CD4-positive, alpha-beta T cell treated with Interferon alpha-2 for 1 hour (primary cell): ENCODE data around the gene NAV2.
"Not testable (repeated sequence)": the region's sequence is repeated elsewhere in the genome, so short reads cannot be mapped to it uniquely, and the experiment has no call there.

Experiments used
- DNase-seq, 2 donors: peaks; one replicate each; pipeline ENCODE4 v3.0.0-alpha.2; 2020 to 2022

Gene NAV2

GRCh38 chr11:20066013-20066782 lies 353.6 kb downstream of the NAV2 start:
- DNase-seq: no peak

- no peak for DNase-seq
Measured at GRCh38 chr11:20066783-20067156, 354.1 kb downstream of the NAV2 start.

GRCh38 chr11:20067665-20068064 lies 355.0 kb downstream of the NAV2 start:
- DNase-seq: no peak

- DNase-seq: no peak
Measured at GRCh38 chr11:20068691-20069090, 356.1 kb downstream of the NAV2 start.

GRCh38 chr11:20070459-20070858 lies 357.8 kb downstream of the NAV2 start:
- DNase-seq: no peak

GRCh38 chr11:20075627-20076026 lies 363.0 kb downstream of the NAV2 start:
- DNase-seq: no peak

GRCh38 chr11:20078846-20079245 lies 366.2 kb downstream of the NAV2 start:
- no peak for DNase-seq

GRCh38 chr11:20080032-20080685 lies 367.5 kb downstream of the NAV2 start:
- no peak for DNase-seq

- DNase-seq: no peak
Measured at GRCh38 chr11:20081336-20081735, 368.7 kb downstream of the NAV2 start.

- not testable (repeated sequence) for DNase-seq
Measured at GRCh38 chr11:20083877-20084276, 371.2 kb downstream of the NAV2 start.

- no peak for DNase-seq
Measured at GRCh38 chr11:20084921-20085814, 372.5 kb downstream of the NAV2 start.

- no peak for DNase-seq
Measured at GRCh38 chr11:20085918-20086317, 373.3 kb downstream of the NAV2 start.

GRCh38 chr11:20087118-20087521 lies 374.5 kb downstream of the NAV2 start:
- no peak for DNase-seq

GRCh38 chr11:20088397-20089225 lies 376.0 kb downstream of the NAV2 start:
- no peak for DNase-seq

- no peak for DNase-seq
Measured at GRCh38 chr11:20089367-20089766, 376.7 kb downstream of the NAV2 start.

GRCh38 chr11:20089796-20090653 lies 377.4 kb downstream of the NAV2 start:
- no peak for DNase-seq

GRCh38 chr11:20090654-20091374 lies 378.2 kb downstream of the NAV2 start:
- DNase-seq: no peak

- DNase-seq: no peak
Measured at GRCh38 chr11:20093775-20094174, 381.1 kb downstream of the NAV2 start.

GRCh38 chr11:20095189-20095588 lies 382.6 kb downstream of the NAV2 start:
- no peak for DNase-seq

GRCh38 chr11:20097319-20098221 lies 384.9 kb downstream of the NAV2 start:
- DNase-seq: no peak
